Measurements from ENCODE around the gene BCAN. TPM values are rescaled to one million over a fixed set of nuclear protein-coding genes. Genes with fewer than 3 reads are reported as not detected.

Gene BCAN
- total and polyA plus RNA-seq, 2 of the 8 experiments (the other 6 are each of a cell fraction or from before 2014, with no cell fraction given) = 4.5 to 24.0 TPM

GRCh38 chr1:156625436-156626078 is 16.4 kb upstream of the BCAN start:
- Histone ChIP-seq H3K23ac (ENCODE audit: insufficient read length) (no peak overlapping the region), H3K23me2 (ENCODE audit: low read depth, low read length) (peaks cover 20% of the 10 kb centered on the region; the same call in 1 of the 2 replicates), H3K18ac (ENCODE audit: extremely low read depth, low read length) (peak overlapping the region; percentile 78), H2BK20ac (ENCODE audit: low read length) (no peak overlapping the region), H3K9ac (replicated peaks in 1 of 4; ENCODE audit: extremely low read depth in 1 of 4, low read depth in 3 of 4, low read length in 3 of 4) (peak overlapping the region in 1 of 4 experiments; percentile 43; a peak in 1 of 7 replicates), H2AK5ac (ENCODE audit: low read depth, low read length) (no peak overlapping the region), H3K27ac (ENCODE audit: low read depth, low read length) (no peak overlapping the region), H4K20me1 (replicated peaks in 1 of 2; ENCODE audit: control insufficient read depth in 1 of 2, insufficient read depth in 2 of 2, low read length in 2 of 2) (peaks cover 0 to 1% of the 10 kb centered on the region in 2 experiments), H3K79me2 (ENCODE audit: control insufficient read depth in 1 of 2, insufficient read depth in 2 of 2, low read length in 2 of 2) (no peaks in the 10 kb centered on the region), H2BK12ac (ENCODE audit: low read depth, low read length) (no peak overlapping the region), H2BK15ac (ENCODE audit: low read length) (no peak overlapping the region; the same call in 1 of the 2 replicates), H2AFZ (ENCODE audit: low read length) (no peak overlapping the region), H3K4me2 (ENCODE audit: insufficient read depth in 1 of 2, low read depth in 2 of 2, low read length in 2 of 2) (peak overlapping the region; percentile 81 to 99), H4K5ac (ENCODE audit: insufficient read length, low read depth, low read length) (no peak overlapping the region), H3K27me3 (replicated peaks in 1 of 4; ENCODE audit: control insufficient read depth in 3 of 4, extremely low read depth in 1 of 4, insufficient read depth in 3 of 4, low read length in 3 of 4) (peaks cover 31 to 50% (median 38%) of the 10 kb centered on the region in 4 experiments), H4K8ac (ENCODE audit: extremely low read depth, insufficient read depth, low read length) (peak overlapping the region; percentile 77; the same call in 1 of the 2 replicates), H3K14ac (ENCODE audit: insufficient read length) (no peak overlapping the region), H3K79me1 (ENCODE audit: low read depth, low read length) (no peaks in the 10 kb centered on the region), H3K9me3 (ENCODE audit: insufficient read depth in 2 of 2, low read depth in 1 of 2, low read length in 1 of 2) (no peaks in the 10 kb centered on the region), H2BK5ac (ENCODE audit: low read depth, low read length) (no peak overlapping the region), H2BK120ac (replicated peaks; ENCODE audit: low read depth, low read length) (no peak overlapping the region), H3K4ac (replicated peaks; ENCODE audit: insufficient read length, low read depth, low read length) (no peak overlapping the region), H3K36me3 (ENCODE audit: control insufficient read depth in 2 of 4, insufficient read depth in 4 of 4, low read length in 3 of 4) (no peaks in the 10 kb centered on the region; a peak in 1 of 8 replicates), H3K4me1 (replicated peaks in 1 of 4; ENCODE audit: control insufficient read depth in 3 of 4, insufficient read depth in 4 of 4, low read length in 3 of 4) (peaks cover 0 to 9% (median 2%) of the 10 kb centered on the region in 4 experiments; a peak in 5 of 7 replicates), H3K4me3 (ENCODE audit: extremely low read depth in 1 of 4, insufficient read depth in 2 of 4, low read depth in 3 of 4, low read length in 4 of 4) (peak overlapping the region; percentile 44 to 71 (median 46)), H3K56ac (replicated peaks; ENCODE audit: insufficient read length, low read depth, low read length) (no peak overlapping the region), H4K91ac (replicated peaks; ENCODE audit: insufficient read length, low read length) (no peak overlapping the region)
- ChIA-PET CTCF (ENCODE audit: partially characterized antibody) (interaction anchor here (0.5 to 43.0 kb wide), 16 partner anchors 9 to 201 kb away, joined by 3 to 868 read pairs (median 11); partner anchors contain the start of genes BCAN, CRABP2 and NES), POLR2A (ENCODE audit: partially characterized antibody) (interaction anchor here (1.3 to 5.8 kb wide), 3 partner anchors 35 to 80 kb away, joined by 3 to 46 read pairs (median 19); partner anchors contain the start of gene NES)
- peak in 1 of 2 experiments; percentile 84 for DNase-seq (ENCODE audit: low read depth in 1 of 2, low spot score in 2 of 2)
- FAIRE-seq = no peak
- 2% methylated on average over 31 of the region's 45 CpGs; no CpG with 5 or more reads in 1 of the 2 experiments for WGBS, 2 experiments (ENCODE audit: extremely low coverage in 1 of 2, insufficient coverage in 1 of 2, insufficient read length in 1 of 2, insufficient replicate concordance in 2 of 2, low coverage in 1 of 2, low lambda C conversion rate in 2 of 2, missing lambda C conversion rate in 1 of 2)
- no peak for TF ChIP-seq CHD1 (IDR thresholded peaks at IDR 0.05; ENCODE audit: low read depth, low read length)
- peak; percentile 28 for TF ChIP-seq TAF7 (optimal IDR thresholded peaks at IDR 0.05; ENCODE audit: borderline replicate concordance, low read depth, low read length)
- TF ChIP-seq RAD21 (IDR thresholded peaks at IDR 0.05 in 1 of 2, conservative IDR thresholded peaks at IDR 0.05 in 1 of 2; ENCODE audit: low read depth in 2 of 2, low read length in 2 of 2) = peak; percentile 77 to 81
- no peak for TF ChIP-seq MAX (IDR thresholded peaks at IDR 0.05)
- no peak for TF ChIP-seq JUN (IDR thresholded peaks at IDR 0.05; ENCODE audit: low read depth, low read length)
- TF ChIP-seq SRF (IDR thresholded peaks at IDR 0.05; ENCODE audit: low read depth, low read length) = no peak
- TF ChIP-seq SUZ12 (IDR thresholded peaks at IDR 0.05; ENCODE audit: low read length) = peak; percentile 66
- no peak for TF ChIP-seq SIX5 (IDR thresholded peaks at IDR 0.05; ENCODE audit: low read depth, low read length)
- no peak for TF ChIP-seq ZNF274 (IDR thresholded peaks at IDR 0.05; ENCODE audit: borderline replicate concordance, extremely low read depth, low read length)
- peak; percentile 51 for TF ChIP-seq RNF2 (IDR thresholded peaks at IDR 0.05; ENCODE audit: borderline replicate concordance, low read depth, low read length, missing control alignments, poor library complexity, severe bottlenecking)
- TF ChIP-seq MAFK (IDR thresholded peaks at IDR 0.05; ENCODE audit: low read depth, low read length) = no peak

Measured in H1 (cell line).